Neural cell (in vitro differentiated cells): Measurements from ENCODE around the gene ATL2. TPM values are rescaled to one million over a fixed set of nuclear protein-coding genes. Genes with fewer than 3 reads are reported as not detected.

Source experiments
- H2AFZ ChIP-seq: fragments of 200-600, 300-800 bp; sonication (generic), shearing (Covaris generic); 2 replicates; pipeline ENCODE4 v1.6.0; 2014; ENCODE audit warnings: low read depth, mild to moderate bottlenecking, antibody characterized with exemption, low read length, moderate library complexity
- H3F3A ChIP-seq: fragments of 200-600 bp; shearing (Covaris generic); 2 replicates; pipeline ENCODE4 v1.6.1; 2016; ENCODE audit warnings: mild to moderate bottlenecking, moderate library complexity, mixed read lengths, antibody characterized with exemption, low read length; ENCODE audit not compliant: insufficient read depth, poor library complexity, severe bottlenecking
- H3K27ac ChIP-seq: fragments of 200-600, 300-800 bp; sonication (generic), shearing (Covaris generic); 2 replicates; pipeline ENCODE4 v1.5.1; 2014; ENCODE audit warnings: mild to moderate bottlenecking, low read length, moderate library complexity
- H3K27me3 ChIP-seq: fragments of 300-800, 200-600 bp; sonication (generic), shearing (Covaris generic); 2 replicates; pipeline ENCODE4 v1.6.0; 2014; ENCODE audit warnings: mild to moderate bottlenecking, low read depth, low read length, moderate library complexity; ENCODE audit not compliant: insufficient read depth
- H3K36me3 ChIP-seq: fragments of 300-800, 200-600 bp; sonication (generic), shearing (Covaris generic); 2 replicates; pipeline ENCODE4 v1.5.1; 2014; ENCODE audit warnings: mild to moderate bottlenecking, antibody characterized with exemption, low read length, moderate library complexity; ENCODE audit not compliant: insufficient read depth
- H3K4me2 ChIP-seq: fragments of 300-800, 200-600 bp; sonication (generic), shearing (Covaris generic); 2 replicates; pipeline ENCODE4 v1.6.0; 2014; ENCODE audit warnings: mild to moderate bottlenecking, low read length
- H3K4me3 ChIP-seq: fragments of 300-800, 200-600 bp; sonication (generic), shearing (Covaris generic); 2 replicates; pipeline ENCODE4 v1.5.1; 2014; ENCODE audit warnings: mild to moderate bottlenecking, low read length, moderate library complexity
- H3K79me2 ChIP-seq: fragments of 200-600 bp; shearing (Covaris generic); replicated peaks from 2 replicates; pipeline ENCODE4 v1.6.0; 2014; ENCODE audit warnings: mild to moderate bottlenecking, low read length, moderate library complexity; ENCODE audit not compliant: insufficient read depth
- H3K9ac ChIP-seq: fragments of 300-800, 200-600 bp; sonication (generic), shearing (Covaris generic); 2 replicates; pipeline ENCODE4 v1.6.1; 2016; ENCODE audit warnings: mild to moderate bottlenecking, low read length, mixed read lengths
- H3K9me2 ChIP-seq: fragments of 200-600 bp; shearing (Covaris generic); 2 replicates; pipeline ENCODE4 v1.6.1; 2016; ENCODE audit warnings: mild to moderate bottlenecking, low read length, mixed read lengths; ENCODE audit not compliant: insufficient read depth
- H3K9me3 ChIP-seq: fragments of 200-600, 300-800 bp; sonication (generic), shearing (Covaris generic); 2 replicates; pipeline ENCODE4 v1.6.1; 2016; ENCODE audit warnings: mild to moderate bottlenecking, mixed run types, low read length, moderate library complexity, mixed read lengths
- H4K20me1 ChIP-seq: fragments of 200-600 bp; shearing (Covaris generic); 2 replicates; pipeline ENCODE4 v1.6.1; 2016; ENCODE audit warnings: mild to moderate bottlenecking, mixed run types; ENCODE audit not compliant: insufficient read depth
- EP300 ChIP-seq: fragments of 450-650 bp; conservative IDR thresholded peaks from 2 replicates; pipeline ENCODE4 v1.6.1; 2014; ENCODE audit warnings: antibody characterized with exemption, mild to moderate bottlenecking, moderate library complexity; ENCODE audit not compliant: poor library complexity, severe bottlenecking
- EZH2 ChIP-seq: fragments of 200-600, 300-800 bp; shearing (Covaris generic), sonication (generic); IDR thresholded peaks from 2 replicates; pipeline ENCODE4 v1.6.1; 2014; ENCODE audit warnings: antibody characterized with exemption, low read length, borderline replicate concordance, mild to moderate bottlenecking; ENCODE audit not compliant: insufficient read depth, poor library complexity, severe bottlenecking
- MXI1 ChIP-seq: fragments of 450-650 bp; conservative IDR thresholded peaks from 2 replicates; pipeline ENCODE4 v1.6.1; 2014; ENCODE audit warnings: antibody characterized with exemption, mild to moderate bottlenecking; ENCODE audit not compliant: poor library complexity, severe bottlenecking
- POLR2AphosphoS5 ChIP-seq: IDR thresholded peaks from 2 replicates; pipeline ENCODE4 v1.6.1; 2012
- RAD21 ChIP-seq: fragments of 450-650 bp; conservative IDR thresholded peaks from 2 replicates; pipeline ENCODE4 v1.6.1; 2014; ENCODE audit warnings: antibody characterized with exemption, mild to moderate bottlenecking, moderate library complexity
- SMC3 ChIP-seq: fragments of 450-650 bp; conservative IDR thresholded peaks from 2 replicates; pipeline ENCODE4 v1.6.1; 2014; ENCODE audit warnings: antibody characterized with exemption, mild to moderate bottlenecking, moderate library complexity; ENCODE audit not compliant: poor library complexity
- TAF1 ChIP-seq: IDR thresholded peaks from 2 replicates; pipeline ENCODE4 v1.6.1; 2012; ENCODE audit warnings: low read depth
- polyA plus RNA-seq: library from polyadenylated mRNA; depleted of rRNA; stranded (reverse); fragments of >200 nt; gene quantifications from 2 replicates; pipeline ENCODE4 v1.2.3, GENCODE V29; 2014
- TF ChIP-seq, protein P1 (sequence below): fragments of 450-650 bp; IDR thresholded peaks from 2 replicates; pipeline ENCODE4 v1.5.1; 2014; ENCODE audit warnings: antibody characterized with exemption, mild to moderate bottlenecking, moderate library complexity; ENCODE audit not compliant: poor library complexity, severe bottlenecking
- TF ChIP-seq, protein P2 (sequence below): IDR thresholded peaks from 2 replicates; pipeline ENCODE4 v1.6.1; 2012; ENCODE audit warnings: borderline replicate concordance

Gene ATL2
- polyA plus RNA-seq, 1 donor from 2014 or later: 66.8 TPM

DNA sequence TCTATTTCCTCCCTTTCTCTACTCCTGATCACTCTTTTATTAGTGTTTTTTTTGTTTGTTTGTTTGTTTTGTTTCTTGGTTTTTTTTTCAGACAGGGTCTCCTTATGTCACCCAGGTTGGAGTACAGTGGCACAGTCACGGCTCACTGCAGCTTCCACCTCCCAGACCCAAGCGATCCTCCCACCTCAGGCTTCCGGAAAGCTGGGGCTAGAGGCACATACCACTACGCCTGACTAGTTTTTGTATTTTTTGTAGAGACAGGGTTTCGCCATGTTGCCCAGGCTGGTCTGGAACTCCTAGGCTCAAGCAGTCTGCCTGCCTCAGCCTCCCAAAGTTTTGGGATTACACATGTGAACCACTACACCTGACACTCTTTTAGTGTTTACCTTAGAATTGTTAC lies 122.3 kb downstream of the ATL2 start:
- H4K20me1 ChIP-seq: no peaks in the 10 kb centered on the region
- no peaks in the 10 kb centered on the region for H3K9me3 ChIP-seq
- H3F3A ChIP-seq: no peaks in the 10 kb centered on the region
- H3K27ac ChIP-seq: no peak overlapping the region
- no peak overlapping the region for H3K4me3 ChIP-seq
- H3K36me3 ChIP-seq: no peaks in the 10 kb centered on the region
- no peak overlapping the region for H3K4me2 ChIP-seq
- no peak overlapping the region for H3K9ac ChIP-seq
- no peaks in the 10 kb centered on the region for H3K27me3 ChIP-seq
- no peak overlapping the region for H2AFZ ChIP-seq
- no peak for TF ChIP-seq EZH2
- no peak for TF ChIP-seq TAF1
- TF ChIP-seq EP300: no peak
- TF ChIP-seq MXI1: no peak
- no peak for TF ChIP-seq SMC3
- TF ChIP-seq, protein P1, sequence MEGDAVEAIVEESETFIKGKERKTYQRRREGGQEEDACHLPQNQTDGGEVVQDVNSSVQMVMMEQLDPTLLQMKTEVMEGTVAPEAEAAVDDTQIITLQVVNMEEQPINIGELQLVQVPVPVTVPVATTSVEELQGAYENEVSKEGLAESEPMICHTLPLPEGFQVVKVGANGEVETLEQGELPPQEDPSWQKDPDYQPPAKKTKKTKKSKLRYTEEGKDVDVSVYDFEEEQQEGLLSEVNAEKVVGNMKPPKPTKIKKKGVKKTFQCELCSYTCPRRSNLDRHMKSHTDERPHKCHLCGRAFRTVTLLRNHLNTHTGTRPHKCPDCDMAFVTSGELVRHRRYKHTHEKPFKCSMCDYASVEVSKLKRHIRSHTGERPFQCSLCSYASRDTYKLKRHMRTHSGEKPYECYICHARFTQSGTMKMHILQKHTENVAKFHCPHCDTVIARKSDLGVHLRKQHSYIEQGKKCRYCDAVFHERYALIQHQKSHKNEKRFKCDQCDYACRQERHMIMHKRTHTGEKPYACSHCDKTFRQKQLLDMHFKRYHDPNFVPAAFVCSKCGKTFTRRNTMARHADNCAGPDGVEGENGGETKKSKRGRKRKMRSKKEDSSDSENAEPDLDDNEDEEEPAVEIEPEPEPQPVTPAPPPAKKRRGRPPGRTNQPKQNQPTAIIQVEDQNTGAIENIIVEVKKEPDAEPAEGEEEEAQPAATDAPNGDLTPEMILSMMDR: no peak
- TF ChIP-seq POLR2AphosphoS5: no peak
- no peak for TF ChIP-seq RAD21
- TF ChIP-seq, protein P2, sequence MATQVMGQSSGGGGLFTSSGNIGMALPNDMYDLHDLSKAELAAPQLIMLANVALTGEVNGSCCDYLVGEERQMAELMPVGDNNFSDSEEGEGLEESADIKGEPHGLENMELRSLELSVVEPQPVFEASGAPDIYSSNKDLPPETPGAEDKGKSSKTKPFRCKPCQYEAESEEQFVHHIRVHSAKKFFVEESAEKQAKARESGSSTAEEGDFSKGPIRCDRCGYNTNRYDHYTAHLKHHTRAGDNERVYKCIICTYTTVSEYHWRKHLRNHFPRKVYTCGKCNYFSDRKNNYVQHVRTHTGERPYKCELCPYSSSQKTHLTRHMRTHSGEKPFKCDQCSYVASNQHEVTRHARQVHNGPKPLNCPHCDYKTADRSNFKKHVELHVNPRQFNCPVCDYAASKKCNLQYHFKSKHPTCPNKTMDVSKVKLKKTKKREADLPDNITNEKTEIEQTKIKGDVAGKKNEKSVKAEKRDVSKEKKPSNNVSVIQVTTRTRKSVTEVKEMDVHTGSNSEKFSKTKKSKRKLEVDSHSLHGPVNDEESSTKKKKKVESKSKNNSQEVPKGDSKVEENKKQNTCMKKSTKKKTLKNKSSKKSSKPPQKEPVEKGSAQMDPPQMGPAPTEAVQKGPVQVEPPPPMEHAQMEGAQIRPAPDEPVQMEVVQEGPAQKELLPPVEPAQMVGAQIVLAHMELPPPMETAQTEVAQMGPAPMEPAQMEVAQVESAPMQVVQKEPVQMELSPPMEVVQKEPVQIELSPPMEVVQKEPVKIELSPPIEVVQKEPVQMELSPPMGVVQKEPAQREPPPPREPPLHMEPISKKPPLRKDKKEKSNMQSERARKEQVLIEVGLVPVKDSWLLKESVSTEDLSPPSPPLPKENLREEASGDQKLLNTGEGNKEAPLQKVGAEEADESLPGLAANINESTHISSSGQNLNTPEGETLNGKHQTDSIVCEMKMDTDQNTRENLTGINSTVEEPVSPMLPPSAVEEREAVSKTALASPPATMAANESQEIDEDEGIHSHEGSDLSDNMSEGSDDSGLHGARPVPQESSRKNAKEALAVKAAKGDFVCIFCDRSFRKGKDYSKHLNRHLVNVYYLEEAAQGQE: no peak
- H3K79me2 ChIP-seq: no peaks in the 10 kb centered on the region
- no peaks in the 10 kb centered on the region for H3K9me2 ChIP-seq

DNA sequence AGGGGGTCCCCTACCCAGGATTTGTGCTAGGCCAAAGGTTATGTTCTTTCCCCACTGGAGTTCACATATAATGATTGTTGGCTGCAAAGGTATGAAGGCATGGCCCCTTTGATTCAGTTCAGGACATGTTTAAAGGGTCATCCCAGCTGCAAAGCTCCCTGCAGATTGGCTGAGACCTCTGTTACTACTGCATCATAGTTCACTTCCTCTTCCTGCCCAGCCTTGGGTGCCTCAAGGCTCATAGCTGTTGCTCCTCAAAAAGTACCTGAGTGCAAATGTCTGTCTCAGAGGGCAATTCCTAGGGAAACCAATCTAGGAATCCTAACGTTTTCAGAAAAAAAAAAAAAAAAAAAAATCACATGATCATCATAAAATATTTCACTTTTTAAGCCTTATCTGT lies 125.1 kb downstream of the ATL2 start:
- Histone ChIP-seq H3F3A (no peaks in the 10 kb centered on the region), H3K9me3 (no peaks in the 10 kb centered on the region)

More for the DNA sequence above, 125.1 kb downstream of the ATL2 start:
- Histone ChIP-seq H4K20me1 (no peaks in the 10 kb centered on the region), H3K27ac (no peak overlapping the region), H3K4me2 (no peak overlapping the region), H3K9ac (no peak overlapping the region), H3K4me3 (no peak overlapping the region), H3K36me3 (no peaks in the 10 kb centered on the region), H2AFZ (no peak overlapping the region), H3K9me2 (no peaks in the 10 kb centered on the region), H3K27me3 (no peaks in the 10 kb centered on the region), H3K79me2 (no peaks in the 10 kb centered on the region)
- TF ChIP-seq RAD21 (no peak), SMC3 (no peak), MXI1 (no peak), EZH2 (no peak), EP300 (no peak), TAF1 (no peak), POLR2AphosphoS5 (no peak)
- TF ChIP-seq, protein P1: no peak
- TF ChIP-seq, protein P2: no peak
